Mesenchymal stem cell (in vitro differentiated cells and primary cell): ENCODE results near the gene ENTPD5.
A peak's percentile ranks its signal among the peaks of the same experiment; 100 is the strongest.

ENCODE experiments used
- DNase-seq: peaks from one replicate; pipeline ENCODE4 v3.0.0-alpha.2; 2013
- H2AFZ ChIP-seq: one replicate; pipeline ENCODE4 v1.6.1; 2013; ENCODE audit warnings: low read depth, mild to moderate bottlenecking, control low read depth, inconsistent platforms, low read length, moderate library complexity
- H2AK5ac ChIP-seq: 2 replicates; pipeline ENCODE4 v1.6.1; 2013; ENCODE audit warnings: low read length, moderate library complexity, mild to moderate bottlenecking, inconsistent platforms; ENCODE audit not compliant: severe bottlenecking
- H2BK120ac ChIP-seq: one replicate; pipeline ENCODE4 v1.6.1; 2013; ENCODE audit warnings: low read depth, mild to moderate bottlenecking, inconsistent platforms, low read length, moderate library complexity
- H2BK12ac ChIP-seq, 2 experiments: one replicate each; pipeline ENCODE4 v1.6.1; 2013; ENCODE audit warnings: inconsistent platforms in 2 of 2, low read length in 2 of 2, mild to moderate bottlenecking in 2 of 2, moderate library complexity in 2 of 2, control low read depth in 1 of 2
- H2BK15ac ChIP-seq: one replicate; pipeline ENCODE4 v1.6.1; 2013; ENCODE audit warnings: mild to moderate bottlenecking, low read depth, inconsistent platforms; ENCODE audit not compliant: poor library complexity, severe bottlenecking
- H2BK5ac ChIP-seq: 2 replicates; pipeline ENCODE4 v1.6.1; 2013; ENCODE audit warnings: low read depth, mild to moderate bottlenecking, low read length, control low read depth, inconsistent platforms; ENCODE audit not compliant: poor library complexity, severe bottlenecking
- H3K14ac ChIP-seq, 2 experiments: one replicate each; pipeline ENCODE4 v1.6.1; 2013; ENCODE audit warnings: inconsistent platforms in 2 of 2, low read length in 2 of 2, control low read depth in 1 of 2, mild to moderate bottlenecking in 1 of 2, moderate library complexity in 1 of 2
- H3K18ac ChIP-seq, 2 experiments: one replicate each; pipeline ENCODE4 v1.6.1; 2013; ENCODE audit warnings: inconsistent platforms in 2 of 2, low read length in 2 of 2, control low read depth in 1 of 2, low read depth in 1 of 2, mild to moderate bottlenecking in 1 of 2
- H3K23ac ChIP-seq, 2 experiments: one replicate each; pipeline ENCODE4 v1.6.1; 2013; ENCODE audit warnings: inconsistent platforms in 2 of 2, low read length in 2 of 2, mild to moderate bottlenecking in 2 of 2, moderate library complexity in 2 of 2, control low read depth in 1 of 2
- H3K27ac ChIP-seq: 2 replicates; pipeline ENCODE4 v1.5.1; 2013; ENCODE audit warnings: mild to moderate bottlenecking, moderate library complexity, low read length, control low read depth, inconsistent platforms; ENCODE audit not compliant: poor library complexity, severe bottlenecking
- H3K27me3 ChIP-seq, 2 experiments: 2 replicates each; pipeline versions ENCODE4 v1.6.1 to v1.7.0; 2013; ENCODE audit warnings: low read length in 2 of 2, mild to moderate bottlenecking in 2 of 2, moderate library complexity in 2 of 2, control low read depth in 1 of 2, inconsistent platforms in 1 of 2; ENCODE audit not compliant: control insufficient read depth in 1 of 2, insufficient read depth in 1 of 2
- H3K36me3 ChIP-seq, 2 experiments: 2 replicates each; pipeline versions ENCODE4 v1.6.1 to v1.7.0; 2013; ENCODE audit warnings: low read length in 2 of 2, control low read depth in 1 of 2, inconsistent platforms in 1 of 2, low read depth in 1 of 2, mild to moderate bottlenecking in 1 of 2; ENCODE audit not compliant: insufficient read depth in 2 of 2, control insufficient read depth in 1 of 2
- H3K4ac ChIP-seq, 2 experiments: one replicate each; pipeline ENCODE4 v1.6.1; 2013; ENCODE audit warnings: inconsistent platforms in 2 of 2, low read length in 2 of 2, mild to moderate bottlenecking in 2 of 2, moderate library complexity in 2 of 2, control low read depth in 1 of 2, low read depth in 1 of 2
- H3K4me1 ChIP-seq: 2 replicates; pipeline ENCODE4 v1.6.1; 2013; ENCODE audit warnings: low read depth, low read length, control low read depth; ENCODE audit not compliant: control insufficient read depth, insufficient read depth
- H3K4me2 ChIP-seq: 2 replicates; pipeline ENCODE4 v1.6.1; 2013; ENCODE audit warnings: low read length, mild to moderate bottlenecking, inconsistent platforms; ENCODE audit not compliant: poor library complexity, severe bottlenecking
- H3K4me3 ChIP-seq, 2 experiments: 2 replicates each; pipeline versions ENCODE4 v1.5.1 to v1.7.0; 2013; ENCODE audit warnings: low read length in 2 of 2, mild to moderate bottlenecking in 2 of 2, control low read depth in 1 of 2, low read depth in 1 of 2; ENCODE audit not compliant: insufficient read depth in 1 of 2
- H3K79me1 ChIP-seq: replicated peaks from 2 replicates; pipeline ENCODE4 v1.6.1; 2013; ENCODE audit warnings: mild to moderate bottlenecking, control low read depth, low read length, inconsistent platforms; ENCODE audit not compliant: poor library complexity, severe bottlenecking
- H3K9ac ChIP-seq: 2 replicates; pipeline ENCODE4 v1.7.0; 2013; ENCODE audit warnings: mild to moderate bottlenecking, low read length, moderate library complexity
- H3K9me3 ChIP-seq: 2 replicates; pipeline ENCODE4 v1.7.0; 2013; ENCODE audit warnings: mild to moderate bottlenecking, low read length; ENCODE audit not compliant: control insufficient read depth
- H4K8ac ChIP-seq: one replicate; pipeline ENCODE4 v1.6.1; 2013; ENCODE audit warnings: inconsistent platforms, mild to moderate bottlenecking, low read length, moderate library complexity
- H4K91ac ChIP-seq: one replicate; pipeline ENCODE4 v1.6.1; 2013; ENCODE audit warnings: mild to moderate bottlenecking, low read length, inconsistent platforms
- WGBS: methylation state at CpG from one replicate; pipeline ENCODE4 v1.1.7; 2013; ENCODE audit warnings: mixed read lengths; 5-methylcytosine and 5-hydroxymethylcytosine counted together

The ENTPD5 gene

GRCh38 chr14:74034572-74034971 lies 15.5 kb upstream of the ENTPD5 start:
- Histone ChIP-seq H2BK120ac (no peak overlapping the region), H3K9ac (no peak overlapping the region), H4K91ac (no peak overlapping the region), H3K4me3 (no peak overlapping the region), H4K8ac (no peak overlapping the region), H2BK15ac (no peak overlapping the region), H3K4me2 (no peak overlapping the region), H3K18ac (no peak overlapping the region), H3K27me3 (no peaks in the 10 kb centered on the region), H3K23ac (no peak overlapping the region), H2BK12ac (no peak overlapping the region), H3K9me3 (no peaks in the 10 kb centered on the region), H2AK5ac (no peak overlapping the region), H2BK5ac (no peak overlapping the region), H3K14ac (no peak overlapping the region), H3K36me3 (peaks cover 0 to 13% of the 10 kb centered on the region in 2 experiments), H3K79me1 (no peaks in the 10 kb centered on the region), H2AFZ (no peak overlapping the region), H3K27ac (no peak overlapping the region), H3K4me1 (peaks cover 1% of the 10 kb centered on the region), H3K4ac (no peak overlapping the region)
- WGBS, result 65% methylated on average over 2 of the region's 3 CpGs
- DNase-seq, result no peak

- Histone ChIP-seq H2BK12ac (no peak overlapping the region), H3K9me3 (no peaks in the 10 kb centered on the region), H3K4ac (no peak overlapping the region), H4K91ac (no peak overlapping the region), H3K14ac (no peak overlapping the region), H2AFZ (no peak overlapping the region), H2BK15ac (no peak overlapping the region), H3K23ac (no peak overlapping the region), H2BK5ac (no peak overlapping the region), H2BK120ac (no peak overlapping the region), H3K4me3 (no peak overlapping the region), H3K4me2 (no peak overlapping the region), H4K8ac (no peak overlapping the region), H3K4me1 (no peaks in the 10 kb centered on the region), H3K36me3 (peaks cover 0 to 6% of the 10 kb centered on the region in 2 experiments), H3K27me3 (no peaks in the 10 kb centered on the region), H3K27ac (no peak overlapping the region), H3K9ac (no peak overlapping the region), H3K18ac (no peak overlapping the region), H2AK5ac (no peak overlapping the region), H3K79me1 (no peaks in the 10 kb centered on the region)
- no peak for DNase-seq
- WGBS, result 96% methylated on average over 3 of the region's 3 CpGs
Observed at GRCh38 chr14:74029136-74029535, 10.0 kb upstream of the ENTPD5 start.

DNA sequence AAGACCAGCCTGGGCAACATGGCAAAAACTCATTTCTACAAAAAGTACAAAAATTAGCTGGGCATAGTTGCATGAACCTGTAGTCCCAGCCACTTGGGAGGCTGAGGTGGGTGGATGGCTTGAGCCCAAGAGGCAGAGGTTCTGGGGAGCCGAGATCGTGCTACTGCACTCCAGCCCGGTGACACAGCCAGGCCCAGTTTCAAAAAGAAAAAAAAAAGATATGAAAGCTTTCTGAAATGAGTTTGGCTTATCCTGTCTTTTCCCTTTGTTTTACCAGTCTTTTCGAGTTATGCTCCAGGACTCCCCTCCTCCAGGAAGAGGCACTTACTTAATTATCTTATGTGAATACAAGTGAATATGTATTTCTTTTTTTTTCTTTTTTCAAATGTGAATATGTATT lies 3.3 kb upstream of the ENTPD5 start:
- Histone ChIP-seq H3K4me1 (peaks cover 4% of the 10 kb centered on the region), H2AFZ (no peak overlapping the region)
- WGBS, result 97% methylated on average over 3 of the region's 4 CpGs

GRCh38 chr14:74019408-74020137 lies 485 bp upstream of the ENTPD5 start:
- Histone ChIP-seq H2BK120ac (no peak overlapping the region), H3K79me1 (peaks cover 6% of the 10 kb centered on the region), H2BK12ac (no peak overlapping the region), H2BK5ac (no peak overlapping the region), H3K23ac (no peak overlapping the region), H3K18ac (peak overlapping the region in 1 of 2 experiments; percentile 34), H3K9ac (peak overlapping the region; percentile 100), H3K4ac (peak overlapping the region in 1 of 2 experiments; percentile 64), H3K4me2 (peak overlapping the region; percentile 92), H3K4me1 (peaks cover 8% of the 10 kb centered on the region), H3K27me3 (no peaks in the 10 kb centered on the region), H3K27ac (peak overlapping the region; percentile 65), H3K4me3 (peak overlapping the region; percentile 81 to 98), H4K91ac (no peak overlapping the region), H4K8ac (no peak overlapping the region), H3K36me3 (no peaks in the 10 kb centered on the region), H2AK5ac (no peak overlapping the region), H2AFZ (peak overlapping the region; percentile 86), H3K9me3 (no peaks in the 10 kb centered on the region), H2BK15ac (no peak overlapping the region), H3K14ac (peak overlapping the region in 1 of 2 experiments; percentile 64)
- 4% methylated on average over 18 of the region's 21 CpGs for WGBS
- peak; percentile 74 for DNase-seq

More for the DNA sequence above, 3.3 kb upstream of the ENTPD5 start:
- Histone ChIP-seq H3K18ac (no peak overlapping the region), H2BK5ac (no peak overlapping the region), H4K8ac (no peak overlapping the region), H3K27me3 (no peaks in the 10 kb centered on the region), H3K4me2 (no peak overlapping the region), H2BK12ac (no peak overlapping the region), H3K27ac (no peak overlapping the region), H2AK5ac (no peak overlapping the region), H3K4ac (no peak overlapping the region), H3K36me3 (no peaks in the 10 kb centered on the region), H2BK120ac (no peak overlapping the region), H3K9ac (no peak overlapping the region), H2BK15ac (no peak overlapping the region), H3K79me1 (peaks cover 3% of the 10 kb centered on the region), H3K9me3 (no peaks in the 10 kb centered on the region), H4K91ac (no peak overlapping the region), H3K14ac (no peak overlapping the region), H3K4me3 (no peak overlapping the region), H3K23ac (no peak overlapping the region)
- DNase-seq, result no peak
